ENCODE data around the gene KITLG. TPM values are rescaled to one million over a fixed set of nuclear protein-coding genes. Genes with fewer than 3 reads are reported as not detected.

KITLG gene, protein sequence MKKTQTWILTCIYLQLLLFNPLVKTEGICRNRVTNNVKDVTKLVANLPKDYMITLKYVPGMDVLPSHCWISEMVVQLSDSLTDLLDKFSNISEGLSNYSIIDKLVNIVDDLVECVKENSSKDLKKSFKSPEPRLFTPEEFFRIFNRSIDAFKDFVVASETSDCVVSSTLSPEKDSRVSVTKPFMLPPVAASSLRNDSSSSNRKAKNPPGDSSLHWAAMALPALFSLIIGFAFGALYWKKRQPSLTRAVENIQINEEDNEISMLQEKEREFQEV
- total RNA-seq (2022; extraction: Qiagen RNA extraction) = 13.5 to 19.2 TPM (median 15.0 TPM) in 5 replicates

DNA sequence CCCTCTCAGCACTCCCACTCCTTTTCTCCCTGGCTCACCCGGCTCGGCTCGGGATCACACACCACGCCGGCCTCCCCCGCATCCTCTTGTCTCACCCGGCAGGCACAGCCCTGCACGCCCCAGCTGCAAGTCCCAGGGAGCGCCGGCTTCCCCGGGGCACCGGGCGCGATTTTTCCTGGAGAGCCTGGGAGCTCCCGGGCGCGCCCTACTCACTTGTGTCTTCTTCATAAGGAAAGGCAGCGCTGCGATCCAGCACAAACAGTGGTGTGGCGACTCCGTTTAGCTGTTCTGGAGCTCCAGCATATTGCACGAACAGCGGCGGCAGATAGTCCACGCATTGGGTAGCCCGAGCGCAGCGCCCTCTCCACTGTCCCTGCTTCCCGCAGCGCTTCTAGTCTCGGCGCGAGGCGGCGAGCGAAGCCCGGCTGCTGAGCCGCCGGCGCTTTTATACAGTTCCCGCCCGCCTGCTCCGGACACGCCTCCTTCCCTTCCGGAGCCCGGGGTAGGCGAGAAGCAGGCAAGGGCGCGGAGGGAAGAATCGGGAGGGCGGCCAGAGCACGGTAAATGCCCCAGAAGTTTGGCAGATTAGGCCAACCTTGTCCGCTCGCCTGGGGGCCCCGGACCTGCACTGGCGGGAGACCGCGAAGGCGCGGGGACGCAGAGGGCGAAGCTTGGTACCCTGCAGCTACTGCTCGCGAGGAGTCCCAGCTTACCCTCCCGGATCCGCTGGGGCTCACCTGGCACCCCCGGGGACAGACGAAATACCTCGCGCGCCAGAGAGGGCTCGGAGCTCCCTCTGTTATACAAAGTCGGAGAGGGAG, at the start of gene KITLG:
TSS of gene KITLG (minus strand) at position 421 of the 821 bp plus-strand sequence. CDS start at position 228, 193 bp downstream.

